Vagina (tissue), 2 donors: Measurements from ENCODE around the gene MLN.

Experiments used
- POLR2AphosphoS5 ChIP-seq, 2 donors: sonication (generic); formaldehyde crosslinking; IDR thresholded peaks; one replicate each; pipeline ENCODE4 v1.9.0; 2017; ENCODE audit warnings: antibody characterized with exemption in 2 of 2, mild to moderate bottlenecking in 2 of 2, low read depth in 1 of 2; ENCODE audit not compliant: insufficient read depth in 1 of 2
- TF ChIP-seq, protein P1 (sequence below), 3 experiments: fragments of 450-650 bp in 2 of 3; fragments of 200-600 bp in 1 of 3; sonication (generic) in 1 of 3; IDR thresholded peaks; one replicate each; pipeline ENCODE4 v1.5.1; 2017 to 2019; ENCODE audit warnings: antibody characterized with exemption in 3 of 3, mild to moderate bottlenecking in 2 of 3, moderate library complexity in 2 of 3

DNA sequence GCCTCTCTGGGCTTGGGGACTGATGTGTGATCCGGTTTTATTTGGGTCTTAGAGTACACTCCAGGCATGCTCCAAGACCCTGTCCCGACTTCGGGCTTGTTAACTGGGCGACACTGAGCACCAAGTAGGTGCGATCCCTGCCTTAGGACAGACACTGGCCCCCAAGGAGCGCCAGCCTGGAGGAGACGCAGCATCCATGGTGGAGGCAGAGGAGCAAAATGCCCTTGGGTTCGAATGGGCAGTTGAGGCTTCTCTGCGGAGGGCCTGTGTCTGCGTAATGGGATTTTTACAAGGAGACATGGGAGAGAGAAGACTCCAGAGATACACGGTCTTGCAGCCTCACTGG lies 14.3 kb downstream of the MLN start:
- TF ChIP-seq, protein P1, sequence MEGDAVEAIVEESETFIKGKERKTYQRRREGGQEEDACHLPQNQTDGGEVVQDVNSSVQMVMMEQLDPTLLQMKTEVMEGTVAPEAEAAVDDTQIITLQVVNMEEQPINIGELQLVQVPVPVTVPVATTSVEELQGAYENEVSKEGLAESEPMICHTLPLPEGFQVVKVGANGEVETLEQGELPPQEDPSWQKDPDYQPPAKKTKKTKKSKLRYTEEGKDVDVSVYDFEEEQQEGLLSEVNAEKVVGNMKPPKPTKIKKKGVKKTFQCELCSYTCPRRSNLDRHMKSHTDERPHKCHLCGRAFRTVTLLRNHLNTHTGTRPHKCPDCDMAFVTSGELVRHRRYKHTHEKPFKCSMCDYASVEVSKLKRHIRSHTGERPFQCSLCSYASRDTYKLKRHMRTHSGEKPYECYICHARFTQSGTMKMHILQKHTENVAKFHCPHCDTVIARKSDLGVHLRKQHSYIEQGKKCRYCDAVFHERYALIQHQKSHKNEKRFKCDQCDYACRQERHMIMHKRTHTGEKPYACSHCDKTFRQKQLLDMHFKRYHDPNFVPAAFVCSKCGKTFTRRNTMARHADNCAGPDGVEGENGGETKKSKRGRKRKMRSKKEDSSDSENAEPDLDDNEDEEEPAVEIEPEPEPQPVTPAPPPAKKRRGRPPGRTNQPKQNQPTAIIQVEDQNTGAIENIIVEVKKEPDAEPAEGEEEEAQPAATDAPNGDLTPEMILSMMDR (IDR thresholded peaks at IDR 0.05), result no peak
- TF ChIP-seq POLR2AphosphoS5 (IDR thresholded peaks at IDR 0.05; ENCODE audit: insufficient read depth in 1 of 2, low read depth in 1 of 2), result no peak
